ENCODE data around the gene MYOD1.

MYOD1 gene

DNA sequence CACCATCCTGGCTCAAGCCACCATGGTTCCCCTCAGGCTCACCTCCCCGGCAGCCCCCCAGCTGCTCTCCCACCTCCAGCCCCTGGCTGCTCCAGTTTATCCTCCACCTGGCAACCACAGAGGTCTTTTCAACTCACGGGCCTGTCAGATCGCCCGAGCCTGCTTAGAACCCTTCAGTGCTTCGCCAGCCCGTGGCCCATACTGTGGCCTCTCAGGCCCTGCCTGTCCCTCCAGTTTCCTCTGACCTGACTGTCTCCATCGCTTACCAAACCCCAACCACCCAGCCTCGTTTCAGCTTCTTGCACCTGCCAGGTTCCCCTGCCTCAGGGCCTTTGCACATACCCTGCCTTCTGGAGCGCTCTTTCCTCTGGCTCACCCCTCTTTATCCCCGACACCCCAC lies 22.1 kb downstream of the MYOD1 start:
- no peak overlapping the region for H3K4me3 ChIP-seq
- DNase-seq (ENCODE audit: low read depth, low spot score): no peak
- no peak for TF ChIP-seq POLR2AphosphoS5 (IDR thresholded peaks at IDR 0.05; ENCODE audit: borderline replicate concordance, low read depth, low read length)
- TF ChIP-seq EZH2 (IDR thresholded peaks at IDR 0.05): no peak
- no peak for TF ChIP-seq FOXP2 (optimal IDR thresholded peaks at IDR 0.05; ENCODE audit: control extremely low read depth, extremely low read length, insufficient read depth)
- no peak overlapping the region for H3K9ac ChIP-seq (ENCODE audit: insufficient read length)
- H3K9me3 ChIP-seq (ENCODE audit: low read depth, low read length): no peaks in the 10 kb centered on the region
- H3K36me3 ChIP-seq (ENCODE audit: insufficient read depth, low read length): no peaks in the 10 kb centered on the region
- no peak overlapping the region for H3K27ac ChIP-seq

DNA sequence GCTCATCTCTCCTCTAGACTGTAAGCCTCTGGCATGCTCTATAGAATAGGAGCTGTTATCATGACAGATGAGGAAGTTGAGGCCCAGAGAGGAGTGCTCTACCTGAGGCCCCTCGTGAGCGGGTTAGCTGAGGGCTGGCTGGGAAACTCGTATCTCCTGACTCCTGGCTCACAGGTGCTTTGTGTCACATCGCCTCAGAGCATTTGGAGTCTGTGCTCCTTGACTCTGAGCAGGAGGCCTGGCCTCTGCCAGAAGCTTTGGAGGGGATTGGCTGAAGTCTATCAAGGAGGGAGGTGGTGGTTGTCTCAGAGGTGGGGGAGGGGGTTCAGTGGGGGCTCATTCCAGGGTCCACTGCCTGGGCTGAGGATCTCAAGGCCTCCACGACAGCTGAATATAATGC lies 22.6 kb downstream of the MYOD1 start:
- Histone ChIP-seq H3K4me3 (no peak overlapping the region), H3K36me3 (ENCODE audit: insufficient read depth, low read length) (no peaks in the 10 kb centered on the region), H3K9me3 (ENCODE audit: low read depth, low read length) (no peaks in the 10 kb centered on the region), H3K27ac (no peak overlapping the region), H3K9ac (ENCODE audit: insufficient read length) (no peak overlapping the region)
- no peak for DNase-seq (ENCODE audit: low read depth, low spot score)
- no peak for TF ChIP-seq FOXP2 (optimal IDR thresholded peaks at IDR 0.05; ENCODE audit: control extremely low read depth, extremely low read length, insufficient read depth)

DNA sequence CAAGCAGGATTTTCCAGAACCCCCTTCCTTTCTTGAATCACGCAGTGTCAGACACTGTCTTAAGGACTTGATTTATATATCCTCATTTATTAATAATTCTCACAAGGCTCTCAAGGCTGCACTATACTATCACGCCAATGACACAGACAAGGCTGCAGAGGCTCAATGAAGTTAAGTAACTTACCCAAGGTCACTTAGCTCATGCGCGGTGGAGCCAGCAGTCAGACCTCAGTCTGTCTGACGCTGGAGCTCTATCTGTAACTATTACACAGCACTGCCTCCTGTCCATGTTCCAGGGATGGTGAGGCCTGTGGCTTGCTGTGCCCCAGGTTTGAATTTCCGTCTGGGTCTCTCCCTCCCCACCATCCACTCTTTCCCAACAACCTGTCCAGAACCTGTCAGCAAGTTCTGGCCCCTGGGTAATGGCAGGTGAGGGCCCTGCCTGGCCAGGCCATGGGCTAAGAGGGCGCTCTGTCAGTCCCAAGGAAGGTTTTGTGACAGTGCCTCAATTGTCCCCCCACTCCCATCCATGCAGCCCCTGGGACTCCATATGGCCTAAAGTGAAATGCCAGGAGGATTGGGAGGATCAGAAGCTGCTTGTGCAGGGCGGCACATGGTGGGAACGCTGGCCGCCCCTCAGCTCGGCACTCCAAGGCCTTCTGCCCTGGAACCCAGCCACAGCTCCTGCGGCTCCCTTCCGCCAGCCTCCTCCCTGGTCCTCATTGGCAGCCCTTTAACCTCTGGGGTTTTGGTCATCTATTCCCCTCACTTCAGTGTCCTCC lies 23.8 kb downstream of the MYOD1 start:
- Histone ChIP-seq H3K36me3 (ENCODE audit: insufficient read depth, low read length) (no peaks in the 10 kb centered on the region), H3K27ac (no peak overlapping the region), H3K9me3 (ENCODE audit: low read depth, low read length) (no peaks in the 10 kb centered on the region), H3K4me3 (no peak overlapping the region), H3K9ac (ENCODE audit: insufficient read length) (no peak overlapping the region)
- TF ChIP-seq POLR2AphosphoS5 (IDR thresholded peaks at IDR 0.05; ENCODE audit: borderline replicate concordance, low read depth, low read length): no peak
- TF ChIP-seq FOXP2 (optimal IDR thresholded peaks at IDR 0.05; ENCODE audit: control extremely low read depth, extremely low read length, insufficient read depth): no peak
- TF ChIP-seq EZH2 (IDR thresholded peaks at IDR 0.05): no peak
- no peak for DNase-seq (ENCODE audit: low read depth, low spot score)

DNA sequence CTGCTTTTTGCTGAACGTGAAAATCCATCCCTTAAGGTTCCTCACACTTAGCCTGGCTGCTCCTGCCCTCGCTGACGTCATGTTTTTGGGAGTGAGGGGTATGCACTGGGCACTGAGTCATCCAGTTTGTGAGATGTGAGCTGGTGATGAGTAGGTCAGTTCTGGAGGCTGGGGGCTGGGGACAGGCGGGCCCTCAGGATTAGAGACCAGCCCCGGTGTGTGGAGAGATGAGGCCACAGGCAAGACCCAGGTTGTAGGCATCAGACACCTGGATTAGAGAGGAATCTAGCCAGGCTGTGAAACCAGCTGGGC lies 24.4 kb downstream of the MYOD1 start:
- Histone ChIP-seq H3K4me3 (no peak overlapping the region), H3K9me3 (ENCODE audit: low read depth, low read length) (no peaks in the 10 kb centered on the region), H3K9ac (ENCODE audit: insufficient read length) (no peak overlapping the region), H3K36me3 (ENCODE audit: insufficient read depth, low read length) (no peaks in the 10 kb centered on the region), H3K27ac (no peak overlapping the region)
- TF ChIP-seq EZH2 (IDR thresholded peaks at IDR 0.05) (no peak), POLR2AphosphoS5 (IDR thresholded peaks at IDR 0.05; ENCODE audit: borderline replicate concordance, low read depth, low read length) (no peak), FOXP2 (optimal IDR thresholded peaks at IDR 0.05; ENCODE audit: control extremely low read depth, extremely low read length, insufficient read depth) (no peak)
- DNase-seq (ENCODE audit: low read depth, low spot score): no peak

DNA sequence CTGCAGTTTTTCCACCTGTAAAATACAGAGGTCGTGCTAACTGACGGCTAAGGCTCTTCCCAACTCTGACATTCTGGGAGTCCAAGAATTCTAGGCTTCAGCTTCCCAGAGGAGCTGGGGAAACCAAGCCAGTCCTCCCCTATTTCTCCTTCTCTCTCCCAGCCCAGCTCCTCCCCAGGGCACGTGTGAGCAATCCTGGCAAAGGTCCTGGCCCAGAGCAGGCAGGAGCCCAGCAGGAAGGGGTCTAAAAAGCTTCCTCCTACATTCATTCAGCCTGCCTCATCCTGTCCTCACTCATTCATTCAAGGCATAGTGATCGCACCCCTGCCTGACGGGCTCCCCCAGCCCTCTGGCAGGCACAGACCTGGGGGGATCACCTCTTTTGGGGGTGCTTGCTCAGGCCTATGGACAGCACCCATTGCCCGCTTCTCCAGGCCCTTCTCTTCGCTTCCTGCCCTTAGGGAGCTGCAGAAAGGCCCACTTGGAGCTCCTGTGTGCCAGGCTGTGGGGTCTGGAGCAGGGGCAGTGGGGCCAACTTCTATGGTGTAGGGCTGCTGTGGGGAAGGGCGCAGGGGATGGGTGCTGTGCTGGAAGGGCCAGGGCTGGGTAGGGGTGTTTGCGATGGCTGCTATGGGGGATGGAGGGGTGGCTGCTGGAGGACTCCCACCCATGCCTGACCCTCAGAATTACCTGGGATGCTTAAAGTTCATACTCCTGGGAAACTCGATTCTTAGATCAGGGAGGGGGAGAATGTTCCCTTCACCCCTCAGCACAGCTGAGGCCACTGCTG lies 25.0 kb downstream of the MYOD1 start:
- TF ChIP-seq EZH2 (IDR thresholded peaks at IDR 0.05): no peak
- no peak for TF ChIP-seq FOXP2 (optimal IDR thresholded peaks at IDR 0.05; ENCODE audit: control extremely low read depth, extremely low read length, insufficient read depth)
- TF ChIP-seq POLR2AphosphoS5 (IDR thresholded peaks at IDR 0.05; ENCODE audit: borderline replicate concordance, low read depth, low read length): no peak
- Histone ChIP-seq H3K27ac (no peak overlapping the region), H3K4me3 (no peak overlapping the region), H3K36me3 (ENCODE audit: insufficient read depth, low read length) (no peaks in the 10 kb centered on the region), H3K9ac (ENCODE audit: insufficient read length) (no peak overlapping the region), H3K9me3 (ENCODE audit: low read depth, low read length) (no peaks in the 10 kb centered on the region)
- DNase-seq (ENCODE audit: low read depth, low spot score): no peak

DNA sequence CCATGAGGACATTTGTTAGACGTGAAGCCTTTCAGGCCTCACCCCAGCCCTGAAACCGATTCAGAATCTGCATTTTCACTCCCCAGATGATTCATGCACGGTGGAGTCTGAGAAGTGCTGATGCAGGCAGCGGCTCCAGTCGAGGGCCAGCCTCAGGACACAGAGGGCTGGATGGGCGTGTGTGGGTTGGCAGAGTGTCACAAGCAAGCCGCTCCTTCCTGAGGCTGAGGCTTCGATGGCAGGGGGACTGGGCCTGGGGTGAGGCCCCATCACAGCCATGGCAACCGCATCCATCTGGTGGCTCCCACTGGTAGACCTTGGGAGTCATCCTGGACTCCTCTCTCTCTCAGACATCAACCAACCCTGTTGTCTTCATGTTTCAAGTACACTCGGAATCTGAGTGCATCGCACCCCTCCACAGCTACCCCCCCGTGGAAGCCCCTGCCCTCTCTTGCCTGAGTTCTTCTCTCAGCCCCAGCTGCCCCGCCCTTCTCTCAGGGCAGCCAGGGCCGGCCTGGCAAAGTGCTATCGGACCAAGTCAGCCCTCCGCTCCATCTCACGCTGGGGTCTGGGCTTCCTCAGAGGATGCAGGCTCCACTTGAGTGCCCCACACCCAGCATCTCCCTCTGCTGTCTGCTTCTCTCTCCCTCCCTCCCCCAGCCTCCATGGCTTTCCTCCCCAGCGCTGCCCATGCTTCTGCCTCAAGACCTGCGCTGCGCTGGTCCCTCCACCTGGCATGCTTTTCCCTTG lies 25.8 kb downstream of the MYOD1 start:
- TF ChIP-seq FOXP2 (optimal IDR thresholded peaks at IDR 0.05; ENCODE audit: control extremely low read depth, extremely low read length, insufficient read depth): no peak
- H3K9ac ChIP-seq (ENCODE audit: insufficient read length): no peak overlapping the region

DNA sequence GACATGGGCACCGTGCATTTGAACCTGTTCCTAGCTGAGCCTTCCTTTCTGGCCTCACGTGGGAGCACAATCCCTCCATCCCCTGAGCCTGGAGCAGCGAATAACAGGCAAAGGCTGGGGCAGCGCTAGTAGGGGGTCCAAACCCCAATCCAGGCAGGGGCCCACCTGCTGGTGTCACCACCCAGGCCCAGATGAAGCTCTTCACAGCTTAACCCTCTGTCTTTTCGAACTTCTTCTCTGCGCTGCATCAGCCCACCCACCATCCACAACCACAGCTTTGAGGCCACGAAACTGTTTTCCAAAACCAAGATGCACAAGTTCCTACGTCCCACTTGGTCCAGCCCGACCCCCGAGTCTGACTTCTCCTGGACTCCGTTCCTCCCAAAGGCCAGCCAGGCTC lies 26.7 kb downstream of the MYOD1 start:
- TF ChIP-seq POLR2AphosphoS5 (IDR thresholded peaks at IDR 0.05; ENCODE audit: borderline replicate concordance, low read depth, low read length): no peak
- no peak for TF ChIP-seq EZH2 (IDR thresholded peaks at IDR 0.05)
- TF ChIP-seq FOXP2 (optimal IDR thresholded peaks at IDR 0.05; ENCODE audit: control extremely low read depth, extremely low read length, insufficient read depth): no peak
- Histone ChIP-seq H3K4me3 (no peak overlapping the region), H3K9me3 (ENCODE audit: low read depth, low read length) (no peaks in the 10 kb centered on the region), H3K36me3 (ENCODE audit: insufficient read depth, low read length) (no peaks in the 10 kb centered on the region), H3K27ac (no peak overlapping the region), H3K9ac (ENCODE audit: insufficient read length) (no peak overlapping the region)
- DNase-seq (ENCODE audit: low read depth, low spot score): no peak

More for the DNA sequence above, 25.8 kb downstream of the MYOD1 start:
- Histone ChIP-seq H3K36me3 (ENCODE audit: insufficient read depth, low read length) (no peaks in the 10 kb centered on the region), H3K4me3 (no peak overlapping the region), H3K9me3 (ENCODE audit: low read depth, low read length) (no peaks in the 10 kb centered on the region), H3K27ac (no peak overlapping the region)
- no peak for DNase-seq (ENCODE audit: low read depth, low spot score)

DNA sequence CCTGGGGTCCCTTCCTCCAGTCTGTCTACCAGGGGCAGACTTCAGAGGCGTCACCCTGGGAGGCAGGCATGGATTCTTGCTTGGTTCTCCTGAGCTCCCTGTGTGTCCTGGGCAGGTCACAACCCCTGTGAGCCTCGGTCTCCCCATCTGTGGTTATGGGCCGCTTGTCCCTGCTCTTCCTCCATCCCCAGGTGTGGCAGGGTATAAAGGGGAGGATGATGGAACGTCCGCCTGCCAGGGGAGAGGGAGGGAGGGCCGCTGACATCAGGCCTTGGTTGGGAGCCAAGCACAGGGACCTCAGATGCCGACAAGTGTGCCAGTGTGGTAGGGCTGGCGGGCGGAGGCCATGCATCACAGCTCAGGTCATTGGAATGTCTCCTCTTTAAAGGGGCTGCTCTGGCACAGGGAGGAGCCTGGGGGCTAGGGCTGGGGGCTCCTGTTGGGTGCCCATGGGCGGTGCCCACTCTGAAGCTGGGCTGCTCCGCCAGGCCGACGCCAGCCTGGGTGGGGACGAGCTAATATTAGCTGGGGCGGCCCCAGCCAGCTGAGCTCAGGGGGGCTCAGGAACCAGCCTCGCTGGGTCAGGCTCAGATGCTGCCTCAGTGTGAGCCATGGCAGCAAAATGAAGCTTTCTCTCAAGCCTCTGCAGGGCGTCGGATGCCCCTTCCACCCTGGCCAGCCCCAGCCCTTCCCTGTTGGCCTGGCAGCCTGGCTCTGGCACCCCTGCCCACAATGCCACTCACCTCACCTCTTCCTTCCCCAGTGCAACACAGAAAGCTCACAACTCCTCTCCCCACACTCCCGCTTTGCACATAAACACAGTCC lies 28.0 kb downstream of the MYOD1 start:
- Histone ChIP-seq H3K4me3 (no peak overlapping the region), H3K36me3 (ENCODE audit: insufficient read depth, low read length) (no peaks in the 10 kb centered on the region), H3K9ac (ENCODE audit: insufficient read length) (no peak overlapping the region), H3K27ac (no peak overlapping the region), H3K9me3 (ENCODE audit: low read depth, low read length) (no peaks in the 10 kb centered on the region)
- no peak for TF ChIP-seq FOXP2 (optimal IDR thresholded peaks at IDR 0.05; ENCODE audit: control extremely low read depth, extremely low read length, insufficient read depth)
- TF ChIP-seq EZH2 (IDR thresholded peaks at IDR 0.05): no peak
- no peak for TF ChIP-seq POLR2AphosphoS5 (IDR thresholded peaks at IDR 0.05; ENCODE audit: borderline replicate concordance, low read depth, low read length)
- DNase-seq (ENCODE audit: low read depth, low spot score): no peak

Measured in SK-N-MC (cell line).